Natural killer cell (primary cell): Measurements from ENCODE around the gene USP34. TPM values are rescaled to one million over a fixed set of nuclear protein-coding genes. Genes with fewer than 3 reads are reported as not detected.

Source experiments
- ATAC-seq, 3 donors: fragments of 150-1000 bp in 2 of 3; fragments of 200-7000 bp in 1 of 3; cut with Tn5 transposase; 1 replicate in 1 of 3; 2 replicates in 2 of 3; pipeline ENCODE4 v1.10.0; 2021; ENCODE audit warnings: mild to moderate bottlenecking in 2 of 3, moderate library complexity in 2 of 3
- DNase-seq, 2 donors: peaks; one replicate each; pipeline versions ENCODE4 v3.0.0 to v3.0.0-alpha.2; 2013 to 2021; ENCODE audit warnings: mixed read lengths in 1 of 2
- H3K27ac ChIP-seq: one replicate; pipeline ENCODE4 v1.5.1; 2013; ENCODE audit warnings: mild to moderate bottlenecking, low read length
- H3K27me3 ChIP-seq: one replicate; pipeline ENCODE4 v1.6.1; 2013; ENCODE audit warnings: low read length; ENCODE audit not compliant: control insufficient read depth, insufficient read depth
- H3K36me3 ChIP-seq: one replicate; pipeline ENCODE4 v1.6.1; 2013; ENCODE audit warnings: low read length; ENCODE audit not compliant: control insufficient read depth, insufficient read depth
- H3K4me1 ChIP-seq: one replicate; pipeline ENCODE4 v1.6.1; 2013; ENCODE audit warnings: low read length; ENCODE audit not compliant: control insufficient read depth, insufficient read depth
- H3K4me3 ChIP-seq: one replicate; pipeline ENCODE4 v1.5.1; 2013; ENCODE audit warnings: low read length
- H3K9me3 ChIP-seq: one replicate; pipeline ENCODE4 v1.6.1; 2013; ENCODE audit warnings: low read length; ENCODE audit not compliant: control insufficient read depth, insufficient read depth
- H3K27ac Mint-ChIP-seq, 2 donors: one replicate each; pipeline ENCODE4 v1.8.0; 2022; ENCODE audit warnings: mild to moderate bottlenecking in 2 of 2, mixed read lengths in 2 of 2, moderate library complexity in 1 of 2
- H3K27me3 Mint-ChIP-seq, 2 donors: one replicate each; pipeline ENCODE4 v1.8.0; 2022; ENCODE audit warnings: low read depth in 2 of 2, mixed read lengths in 2 of 2
- H3K36me3 Mint-ChIP-seq: one replicate; pipeline ENCODE4 v1.8.0; 2022; ENCODE audit warnings: mixed read lengths
- H3K4me1 Mint-ChIP-seq, 2 donors: one replicate each; pipeline ENCODE4 v1.8.0; 2022; ENCODE audit warnings: mixed read lengths in 2 of 2
- H3K4me3 Mint-ChIP-seq: one replicate; pipeline ENCODE4 v1.8.0; 2022; ENCODE audit warnings: mild to moderate bottlenecking, moderate library complexity, mixed read lengths
- H3K9me3 Mint-ChIP-seq, 2 donors: one replicate each; pipeline ENCODE4 v1.8.0; 2022; ENCODE audit warnings: mixed read lengths in 2 of 2
- WGBS: methylation state at CpG from one replicate; pipeline ENCODE4 v1.1.7; 2013; ENCODE audit warnings: missing lambda C conversion rate; ENCODE audit not compliant: insufficient coverage; 5-methylcytosine and 5-hydroxymethylcytosine counted together
- intact Hi-C: fragments of 100-400 bp; cut with micrococcal nuclease; formaldehyde crosslinking; loops from one replicate; pipeline ENCODE4 v1.14.2; 2022
- total RNA-seq, 4 donors: library from RNA; stranded (reverse); fragments of 120-200 nt in 1 of 4; gene quantifications; one replicate each; pipeline versions ENCODE4 v1.2.3 to v1.2.4, GENCODE V29; 2013 to 2022
- TF ChIP-seq, protein P1 (sequence below): fragments of 200-600 bp; IDR thresholded peaks from one replicate; pipeline ENCODE4 v1.8.0; 2022; ENCODE audit warnings: antibody characterized with exemption

The USP34 gene
- total RNA-seq, 3 donors from 2014 or later (not counting 1 experiment from before 2014, with no cell fraction given): 184 to 204 (median 199) TPM

DNA sequence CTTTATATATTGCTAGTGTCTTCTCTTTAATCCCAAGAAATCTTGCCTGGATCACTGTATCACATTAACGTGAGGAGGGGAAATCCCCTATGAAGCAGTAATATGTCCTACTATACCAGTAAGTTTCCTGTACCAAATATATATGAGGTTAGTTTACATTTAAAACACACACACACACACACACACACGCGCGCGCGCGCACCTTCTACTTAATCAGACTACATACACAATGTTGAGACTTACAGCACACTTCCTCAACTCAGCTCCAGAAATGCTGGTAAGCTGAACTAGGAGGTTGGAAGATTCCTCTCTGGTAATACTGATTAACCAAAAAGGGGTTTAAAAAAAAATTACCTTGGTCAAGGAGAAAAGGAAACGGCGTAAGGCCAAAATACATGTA is 49.3 kb downstream of the USP34 start:
- Mint-ChIP-seq H3K36me3 (no peaks in the 10 kb centered on the region), H3K4me3 (peak overlapping the region; percentile 31), H3K27me3 (no peaks in the 10 kb centered on the region), H3K4me1 (peaks cover 56 to 61% of the 10 kb centered on the region in 2 donors), H3K27ac (peak overlapping the region; percentile 79 to 83), H3K9me3 (no peaks in the 10 kb centered on the region)
- Histone ChIP-seq H3K36me3 (no peaks in the 10 kb centered on the region), H3K27me3 (no peaks in the 10 kb centered on the region), H3K4me3 (no peak overlapping the region), H3K9me3 (no peaks in the 10 kb centered on the region), H3K4me1 (peaks cover 38% of the 10 kb centered on the region), H3K27ac (no peak overlapping the region)
- DNase-seq (peak in 1 of 2 donors; percentile 39), ATAC-seq (no peak)
- intact Hi-C loops: no loop called here
- 54% methylated on average over 2 of the region's 9 CpGs for WGBS
- TF ChIP-seq, protein P1, sequence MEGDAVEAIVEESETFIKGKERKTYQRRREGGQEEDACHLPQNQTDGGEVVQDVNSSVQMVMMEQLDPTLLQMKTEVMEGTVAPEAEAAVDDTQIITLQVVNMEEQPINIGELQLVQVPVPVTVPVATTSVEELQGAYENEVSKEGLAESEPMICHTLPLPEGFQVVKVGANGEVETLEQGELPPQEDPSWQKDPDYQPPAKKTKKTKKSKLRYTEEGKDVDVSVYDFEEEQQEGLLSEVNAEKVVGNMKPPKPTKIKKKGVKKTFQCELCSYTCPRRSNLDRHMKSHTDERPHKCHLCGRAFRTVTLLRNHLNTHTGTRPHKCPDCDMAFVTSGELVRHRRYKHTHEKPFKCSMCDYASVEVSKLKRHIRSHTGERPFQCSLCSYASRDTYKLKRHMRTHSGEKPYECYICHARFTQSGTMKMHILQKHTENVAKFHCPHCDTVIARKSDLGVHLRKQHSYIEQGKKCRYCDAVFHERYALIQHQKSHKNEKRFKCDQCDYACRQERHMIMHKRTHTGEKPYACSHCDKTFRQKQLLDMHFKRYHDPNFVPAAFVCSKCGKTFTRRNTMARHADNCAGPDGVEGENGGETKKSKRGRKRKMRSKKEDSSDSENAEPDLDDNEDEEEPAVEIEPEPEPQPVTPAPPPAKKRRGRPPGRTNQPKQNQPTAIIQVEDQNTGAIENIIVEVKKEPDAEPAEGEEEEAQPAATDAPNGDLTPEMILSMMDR: no peak

DNA sequence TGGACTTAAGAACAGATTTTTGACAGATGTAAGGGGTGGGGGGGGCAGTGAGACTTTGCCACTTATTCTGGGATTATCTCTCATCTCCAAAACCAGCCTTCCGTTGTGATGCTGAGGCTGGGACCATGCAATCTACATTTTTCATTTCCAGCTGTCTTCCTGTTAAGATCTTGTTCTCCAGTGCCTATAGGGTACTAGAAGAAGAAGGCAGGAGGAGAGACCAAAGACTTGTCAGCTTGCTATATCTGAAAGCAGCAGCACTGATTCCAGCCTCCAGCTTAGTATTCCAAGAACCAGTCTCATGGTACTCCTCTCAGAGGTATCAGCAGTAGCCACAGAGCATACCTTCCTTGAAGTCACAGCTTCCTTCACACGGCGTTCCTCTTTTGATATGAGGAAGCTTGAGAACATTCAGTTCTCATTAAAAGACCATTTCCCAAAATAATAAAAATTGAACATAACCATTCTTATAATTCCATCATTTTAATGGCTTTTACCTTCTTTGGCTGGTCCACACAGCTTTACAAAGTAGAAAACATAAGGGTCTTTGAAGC is 49.8 kb downstream of the USP34 start:
- H3K4me3 Mint-ChIP-seq: no peak overlapping the region
- H3K27me3 Mint-ChIP-seq: no peaks in the 10 kb centered on the region
- H3K27ac Mint-ChIP-seq: peak overlapping the region; percentile 79 to 83
- Histone ChIP-seq H3K27ac (no peak overlapping the region), H3K4me3 (no peak overlapping the region), H3K36me3 (no peaks in the 10 kb centered on the region), H3K4me1 (peaks cover 33% of the 10 kb centered on the region), H3K27me3 (no peaks in the 10 kb centered on the region), H3K9me3 (no peaks in the 10 kb centered on the region)
- no peaks in the 10 kb centered on the region for H3K36me3 Mint-ChIP-seq
- TF ChIP-seq, protein P1: no peak
- no peak for ATAC-seq
- no peaks in the 10 kb centered on the region for H3K9me3 Mint-ChIP-seq
- 37% methylated on average over 2 of the region's 3 CpGs for WGBS
- DNase-seq: no peak
- H3K4me1 Mint-ChIP-seq: peaks cover 51 to 56% of the 10 kb centered on the region in 2 donors
- intact Hi-C loops: no loop called here

DNA sequence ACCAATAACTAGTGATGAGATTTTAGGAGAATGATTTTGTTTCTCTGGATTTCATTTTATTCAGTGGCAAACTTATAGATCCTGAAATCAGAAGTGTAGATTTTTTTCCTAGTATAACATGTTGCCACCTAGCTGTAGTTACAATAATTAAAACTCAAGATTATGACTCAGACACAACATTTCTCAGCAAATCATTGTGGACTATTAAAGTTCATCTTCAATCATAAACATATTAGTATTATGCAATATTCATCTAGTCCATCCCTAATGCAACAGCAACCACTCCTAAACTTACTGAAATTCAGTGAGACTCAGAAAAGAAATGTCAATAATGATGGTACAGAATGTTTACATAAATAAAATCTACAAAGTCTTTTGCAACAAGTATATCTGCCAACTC is 51.3 kb downstream of the USP34 start:
- no peak overlapping the region for H3K4me3 ChIP-seq
- peak overlapping the region; percentile 65 to 69 for H3K27ac Mint-ChIP-seq
- ATAC-seq (peak in 1 of 3 donors; percentile 50), DNase-seq (no peak)
- H3K4me1 Mint-ChIP-seq: peaks cover 47 to 50% of the 10 kb centered on the region in 2 donors
- H3K4me3 Mint-ChIP-seq: no peak overlapping the region
- H3K36me3 Mint-ChIP-seq: no peaks in the 10 kb centered on the region
- H3K36me3 ChIP-seq: no peaks in the 10 kb centered on the region
- no peaks in the 10 kb centered on the region for H3K27me3 Mint-ChIP-seq
- intact Hi-C loops: no loop called here
- H3K9me3 Mint-ChIP-seq: no peaks in the 10 kb centered on the region
- H3K9me3 ChIP-seq: no peaks in the 10 kb centered on the region
- H3K4me1 ChIP-seq: peaks cover 18% of the 10 kb centered on the region
- TF ChIP-seq, protein P1: peak; percentile 15
- no peaks in the 10 kb centered on the region for H3K27me3 ChIP-seq
- no peak overlapping the region for H3K27ac ChIP-seq

DNA sequence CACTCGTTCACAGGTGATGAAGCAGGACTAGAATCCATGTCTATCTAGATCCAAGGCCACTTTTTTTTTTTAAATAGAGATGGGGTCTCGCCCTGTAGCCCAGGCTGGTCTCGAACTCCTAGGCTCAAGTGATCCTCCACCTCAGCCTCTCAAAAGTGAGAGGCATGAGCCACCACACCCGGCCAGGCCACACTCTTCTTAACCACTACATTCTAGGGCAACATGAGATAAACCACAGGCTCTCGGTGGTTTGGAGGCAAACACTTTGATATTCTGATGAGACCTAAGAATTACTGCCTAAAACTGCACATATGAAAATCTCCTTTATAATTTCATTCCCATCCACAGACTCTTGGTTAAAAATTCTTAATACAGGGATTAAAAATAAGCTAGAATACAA is 51.8 kb downstream of the USP34 start:
- H3K4me1 Mint-ChIP-seq: peaks cover 50 to 51% of the 10 kb centered on the region in 2 donors
- Histone ChIP-seq H3K27me3 (no peaks in the 10 kb centered on the region), H3K36me3 (no peaks in the 10 kb centered on the region), H3K9me3 (no peaks in the 10 kb centered on the region), H3K27ac (no peak overlapping the region), H3K4me1 (peaks cover 16% of the 10 kb centered on the region), H3K4me3 (no peak overlapping the region)
- no peak overlapping the region for H3K4me3 Mint-ChIP-seq
- peak; percentile 48 to 80 (median 65) for ATAC-seq
- WGBS: 35% methylated on average over 5 of the region's 5 CpGs
- intact Hi-C loops: no loop called here
- DNase-seq: peak in 1 of 2 donors; percentile 39
- no peaks in the 10 kb centered on the region for H3K9me3 Mint-ChIP-seq
- TF ChIP-seq, protein P1: no peak
- H3K27me3 Mint-ChIP-seq: no peaks in the 10 kb centered on the region
- H3K27ac Mint-ChIP-seq: peak overlapping the region; percentile 65 to 69
- no peaks in the 10 kb centered on the region for H3K36me3 Mint-ChIP-seq
